Kasumi-1 (cell line): Measurements from ENCODE around the gene C10orf88.

Source experiments
- DNase-seq, 2 experiments: peaks; one replicate each; lab custom pipeline; 2025; lab: John Stamatoyannopoulos, UW

The C10orf88 gene, protein sequence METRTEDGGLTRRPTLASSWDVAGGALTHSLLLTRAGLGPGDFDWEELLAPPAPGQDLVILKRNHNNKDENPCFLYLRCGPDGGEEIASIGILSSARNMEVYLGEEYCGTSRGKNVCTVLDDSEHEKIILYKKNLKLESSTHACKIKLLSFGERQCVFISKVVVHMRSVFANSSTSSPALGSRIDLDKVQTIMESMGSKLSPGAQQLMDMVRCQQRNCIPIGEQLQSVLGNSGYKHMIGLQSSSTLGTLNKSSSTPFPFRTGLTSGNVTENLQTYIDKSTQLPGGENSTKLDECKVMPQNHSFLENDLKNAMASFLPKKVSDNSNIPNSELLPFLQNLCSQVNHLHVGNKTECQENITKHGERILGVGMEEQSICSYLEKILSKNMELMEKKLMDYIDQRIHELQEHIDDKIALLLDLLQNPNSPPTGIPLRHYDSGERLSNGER

DNA sequence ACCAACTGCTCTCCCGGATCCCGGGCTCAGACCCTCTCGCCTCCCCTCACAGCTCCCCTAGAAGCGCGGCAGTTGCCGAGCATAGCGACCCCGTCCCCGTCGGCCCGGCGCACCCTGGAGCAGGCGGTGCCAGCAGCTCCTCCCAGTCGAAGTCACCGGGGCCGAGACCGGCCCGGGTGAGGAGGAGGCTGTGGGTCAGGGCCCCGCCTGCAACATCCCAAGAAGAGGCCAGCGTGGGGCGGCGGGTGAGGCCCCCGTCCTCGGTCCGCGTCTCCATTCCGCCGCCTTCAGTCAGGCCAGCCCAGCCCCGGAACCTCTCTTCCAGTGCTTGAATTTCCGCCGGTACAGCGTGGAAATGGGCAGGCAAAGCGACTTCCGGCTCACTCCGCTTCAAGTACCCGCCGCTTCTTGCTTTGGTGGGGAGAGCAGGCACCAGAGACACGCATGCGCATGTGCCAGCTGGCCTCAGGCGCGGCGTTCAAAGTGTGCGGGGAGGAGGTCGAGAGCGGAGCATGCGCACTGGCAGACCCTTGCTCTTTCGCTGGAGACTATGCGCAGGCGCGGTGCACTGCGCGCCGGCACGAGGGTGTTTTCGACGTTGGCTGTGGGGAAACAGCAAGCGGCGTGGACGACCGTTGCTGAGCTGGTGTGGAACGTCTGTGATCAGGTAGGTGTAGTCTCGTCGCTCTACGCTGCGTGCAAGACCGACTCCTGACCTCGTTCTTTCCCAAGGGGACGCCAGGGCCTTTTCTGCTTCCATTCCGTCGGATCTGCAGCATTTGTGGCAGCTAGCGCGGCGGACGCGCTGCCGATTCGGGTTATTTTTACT, at the start of gene C10orf88:
Gene C10orf88 (minus strand): TSS at position 326 of the 829 bp plus-strand sequence. CDS start 49 bp downstream, at position 277.
- DNase-seq: peak; percentile 99 to 100

DNA sequence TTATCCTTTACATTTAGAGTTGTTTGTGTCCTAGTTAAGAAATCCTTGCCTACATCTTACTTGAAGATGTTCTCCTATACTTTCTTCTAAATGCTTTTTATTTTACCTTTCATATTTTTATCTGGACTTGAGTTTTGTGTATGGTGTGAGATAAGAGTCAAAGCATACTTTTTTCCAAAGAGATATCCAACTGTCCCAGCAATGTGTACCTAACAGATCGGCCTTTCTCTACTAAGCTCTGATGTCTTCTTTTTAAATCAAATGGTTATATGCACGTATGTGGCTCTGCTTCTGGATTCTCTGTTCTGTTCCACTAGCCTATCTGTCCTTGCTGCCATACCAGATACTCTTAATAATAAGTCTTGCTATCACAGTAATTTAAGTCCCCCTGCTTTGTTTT, 47.3 kb upstream of the C10orf88 start:
- no peak for DNase-seq

DNA sequence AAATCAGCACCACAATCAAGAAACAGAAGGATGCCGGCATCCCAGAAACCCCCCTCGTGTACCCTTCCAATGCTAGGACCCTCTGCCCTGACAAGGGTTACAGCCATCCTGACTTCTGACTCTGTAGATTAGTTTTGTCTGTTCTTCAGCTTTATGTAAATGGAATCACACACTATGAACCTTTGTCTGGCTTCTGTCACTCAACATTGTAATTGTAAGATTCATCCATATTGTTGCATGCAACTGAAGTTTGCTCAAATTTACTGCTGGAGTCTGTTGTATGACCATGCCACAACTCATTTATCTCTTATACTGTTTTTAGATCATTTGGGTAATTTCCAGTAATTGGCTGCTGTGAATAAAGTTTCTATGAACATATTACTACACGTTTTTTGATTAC, 46.1 kb upstream of the C10orf88 start:
- no peak for DNase-seq

DNA sequence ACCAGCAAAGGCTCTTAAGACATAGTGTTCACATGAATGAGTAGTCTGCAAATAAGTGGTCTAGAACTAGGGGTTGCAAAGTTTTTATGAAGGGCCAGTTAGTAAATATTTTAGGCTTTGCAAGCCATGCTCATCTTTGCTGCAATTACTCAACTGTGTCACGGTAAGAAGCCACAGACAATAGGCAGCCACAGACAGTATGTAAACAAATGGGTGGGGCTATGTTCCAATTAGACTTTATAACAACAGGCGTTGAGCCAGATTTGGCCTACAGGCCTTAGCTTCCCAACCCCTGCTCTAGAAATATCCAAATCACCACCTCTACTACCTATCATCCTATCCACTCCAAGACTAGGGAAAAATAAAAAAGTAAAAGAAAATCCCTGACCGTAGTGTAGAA, 45.3 kb upstream of the C10orf88 start:
- DNase-seq: no peak

DNA sequence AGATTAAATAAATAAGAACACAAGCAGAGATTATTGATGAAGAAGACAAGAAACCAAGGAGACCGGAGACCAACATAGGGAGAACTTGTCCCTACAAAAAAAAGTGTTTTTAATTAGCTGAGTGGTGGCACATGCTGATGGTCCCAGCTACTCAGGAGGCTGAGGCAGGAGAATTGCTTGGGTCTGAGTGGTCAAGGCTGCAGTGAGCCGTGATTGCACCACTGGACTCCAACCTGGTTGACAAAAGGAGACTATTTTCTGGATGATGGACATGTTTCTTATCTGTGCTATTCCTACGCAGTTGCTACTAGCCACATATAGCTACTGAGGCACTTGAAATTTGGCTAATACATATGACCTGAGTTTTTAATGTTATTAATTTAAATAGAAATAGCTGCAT, 44.9 kb upstream of the C10orf88 start:
- no peak for DNase-seq

DNA sequence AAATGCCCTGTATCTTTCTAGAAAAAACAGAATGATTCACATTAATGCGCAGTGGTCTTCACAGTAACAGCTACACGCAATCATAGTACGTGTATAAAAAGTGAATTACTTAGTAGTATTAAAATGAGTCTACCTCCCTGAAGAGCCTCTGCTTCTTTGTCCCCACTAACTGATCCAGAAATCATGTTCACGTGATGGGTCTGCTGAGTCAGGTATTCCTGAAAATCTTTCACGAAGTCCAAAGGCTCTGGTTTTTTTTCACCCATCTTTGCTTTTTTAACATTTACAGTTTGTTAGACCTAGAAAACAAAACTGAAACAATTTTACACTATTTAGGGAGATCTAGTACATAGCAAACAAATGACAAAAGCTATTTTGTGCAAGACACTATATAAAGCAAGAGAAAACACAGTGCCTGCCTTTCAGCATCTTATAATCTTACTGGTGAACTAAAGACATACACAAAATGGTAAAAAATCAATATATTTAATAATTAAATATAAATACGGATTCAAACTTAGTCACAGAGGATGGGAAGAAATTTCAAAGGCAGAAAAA, 44.4 kb upstream of the C10orf88 start:
- no peak for DNase-seq

DNA sequence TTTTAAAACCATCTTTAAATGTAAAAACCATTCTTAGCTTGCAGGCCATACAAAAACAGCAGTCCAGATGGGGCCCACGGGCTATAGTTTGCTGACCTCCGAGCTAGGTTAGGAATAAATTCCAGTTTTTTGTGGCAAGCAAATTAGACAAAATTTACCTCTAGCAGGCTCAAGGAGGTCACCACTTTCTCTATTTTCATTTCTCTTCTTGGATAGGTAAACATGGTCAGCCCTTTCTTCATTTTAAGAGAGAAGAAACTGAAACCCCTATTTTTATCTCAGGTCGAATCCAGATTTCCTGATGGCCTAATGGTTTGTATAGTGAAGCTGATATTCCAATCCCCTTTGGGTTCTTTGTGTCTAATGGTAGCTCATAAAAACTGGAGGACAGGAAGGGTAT, 43.8 kb upstream of the C10orf88 start:
- DNase-seq: no peak

DNA sequence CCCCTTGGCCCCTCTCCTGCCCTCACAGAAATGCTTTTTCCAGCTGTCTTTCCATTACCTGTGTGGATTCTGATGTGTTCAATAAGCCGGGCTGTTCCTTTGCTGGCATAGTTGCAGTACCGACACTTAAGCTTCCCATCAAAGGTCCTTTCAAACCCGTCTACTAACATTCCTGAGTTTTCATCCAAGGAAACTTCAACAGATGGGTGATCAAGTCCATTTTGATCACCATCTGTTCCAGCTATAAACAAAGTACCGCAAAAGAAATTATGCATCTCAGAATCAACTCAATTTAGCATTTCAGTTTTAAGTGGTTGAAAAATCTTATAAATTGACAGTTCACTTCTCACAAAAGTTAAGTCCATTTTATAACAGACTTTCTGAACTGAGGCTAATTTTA, 41.9 kb upstream of the C10orf88 start:
- no peak for DNase-seq

DNA sequence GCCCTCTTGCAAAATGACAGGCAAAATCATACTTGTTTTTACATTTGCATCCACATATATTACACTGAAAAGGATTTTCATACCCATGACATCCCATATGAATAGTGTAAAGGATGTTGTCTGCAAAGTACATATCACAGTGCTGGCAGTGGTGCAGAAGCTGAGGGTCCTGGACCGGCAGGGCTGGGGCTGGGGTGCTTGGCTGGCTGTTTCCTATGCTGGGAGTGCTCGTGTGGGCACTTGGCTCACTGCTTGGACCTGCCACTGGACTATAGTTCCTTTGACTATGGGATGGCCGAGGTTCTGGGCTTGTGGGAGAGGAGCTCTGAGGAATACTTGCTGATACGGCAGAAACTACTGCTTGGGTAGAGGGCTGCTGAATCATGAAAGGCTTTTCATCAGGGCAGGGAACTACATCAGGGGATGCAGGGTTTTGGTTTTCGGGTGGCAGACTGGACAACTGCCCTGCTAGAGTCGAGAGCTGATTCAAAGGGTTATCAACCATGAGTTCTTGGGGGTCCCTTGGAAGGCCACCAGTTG, 39.8 kb upstream of the C10orf88 start:
- no peak for DNase-seq

DNA sequence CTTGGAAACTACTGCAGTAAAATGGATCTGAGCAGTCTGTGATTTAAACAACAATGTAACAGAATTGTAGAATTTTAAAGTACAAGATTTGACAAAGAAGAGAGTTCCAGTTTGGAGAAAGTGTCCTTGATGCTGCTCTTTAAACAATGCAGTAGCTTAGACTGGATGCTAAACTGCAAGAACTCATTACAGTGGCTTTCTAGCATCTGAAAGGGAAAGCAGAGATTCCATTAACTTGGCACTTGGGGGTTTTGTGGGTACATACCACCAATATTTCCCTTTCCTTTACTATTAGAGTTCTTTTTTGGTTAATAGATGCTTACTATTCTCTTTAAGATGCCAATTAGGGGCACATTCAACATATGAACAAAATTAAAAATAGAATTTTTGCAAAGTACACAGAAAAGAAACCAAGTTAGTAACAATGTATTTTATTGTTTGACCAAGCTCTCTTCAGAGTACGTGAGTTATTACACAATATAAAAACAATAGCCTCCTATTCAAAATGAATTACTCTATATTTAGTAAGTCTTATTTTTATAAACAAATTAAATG, 38.1 kb upstream of the C10orf88 start:
- no peak for DNase-seq

DNA sequence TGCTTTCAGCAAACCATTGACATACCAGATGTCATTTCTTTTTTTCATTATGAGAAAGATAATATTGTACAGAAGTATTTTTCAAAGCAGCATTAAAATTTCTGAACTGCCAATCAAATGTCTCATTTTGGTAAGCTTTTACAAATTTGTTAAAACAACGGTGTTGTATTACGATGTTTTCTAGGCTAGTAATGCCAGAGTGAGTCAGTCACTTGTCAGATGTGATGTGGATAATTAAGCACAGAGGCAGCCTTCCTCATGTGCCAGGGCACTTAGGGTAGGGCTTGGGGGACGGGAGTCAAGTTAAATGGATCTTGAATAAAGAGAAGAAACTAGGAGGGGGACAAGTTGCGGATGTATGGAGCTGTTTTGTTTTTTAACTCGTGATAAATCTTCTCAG, 36.3 kb upstream of the C10orf88 start:
- no peak for DNase-seq

DNA sequence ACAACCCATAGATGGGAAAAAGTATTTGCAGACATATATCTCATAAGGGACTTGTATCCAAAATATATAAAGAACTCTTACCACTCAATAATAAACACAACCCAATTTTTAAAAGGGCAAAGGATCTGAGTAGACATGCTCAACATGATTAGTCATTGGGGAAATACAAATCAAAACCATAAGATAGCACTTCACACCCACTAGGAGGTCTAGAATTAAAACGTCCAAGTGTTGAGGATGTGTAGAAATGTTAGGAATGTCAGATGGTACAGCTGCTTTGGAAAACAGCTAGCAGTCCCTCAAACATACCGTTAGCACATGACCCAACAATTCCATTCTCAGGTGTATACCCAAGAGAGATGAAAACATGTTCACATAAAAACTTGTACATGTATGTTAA, 34.5 kb upstream of the C10orf88 start:
- DNase-seq: no peak

DNA sequence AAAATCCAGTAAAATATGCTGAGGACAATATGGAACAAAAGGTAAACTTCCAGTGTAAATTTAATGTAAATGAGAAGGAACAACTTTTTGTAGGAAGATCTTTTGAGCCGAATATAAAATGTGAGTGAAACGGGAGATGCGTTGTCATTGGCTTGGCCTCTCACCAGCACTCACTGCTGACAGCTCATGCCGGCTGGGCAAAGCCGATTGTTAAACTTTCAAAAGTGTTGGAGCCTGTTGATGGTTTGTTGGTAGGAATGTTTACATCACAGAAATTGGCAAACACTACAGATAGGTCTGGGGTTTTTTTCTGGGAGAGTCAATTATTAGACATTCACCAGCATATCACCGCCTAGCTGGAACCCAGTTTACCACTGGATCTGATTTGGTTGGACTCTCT, 32.3 kb upstream of the C10orf88 start:
- no peak for DNase-seq

DNA sequence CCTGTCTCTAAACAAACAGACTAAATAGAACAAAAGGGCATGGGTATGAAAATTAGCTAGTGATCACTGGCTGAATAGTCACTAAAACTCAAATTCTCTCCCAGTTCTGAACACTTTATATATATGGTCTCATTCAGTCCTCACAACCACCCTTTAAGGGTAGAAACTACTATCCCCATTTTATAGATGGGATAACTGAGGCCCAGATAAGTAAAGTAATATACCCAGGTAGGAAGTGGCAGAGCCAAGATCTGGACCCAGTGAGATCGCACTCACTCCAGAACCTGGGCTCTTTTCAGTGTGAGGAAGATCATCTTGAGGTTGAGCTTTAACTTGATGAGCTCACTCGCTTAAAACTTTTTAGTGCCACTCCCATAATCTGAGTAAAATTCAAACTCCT, 30.7 kb upstream of the C10orf88 start:
- no peak for DNase-seq

DNA sequence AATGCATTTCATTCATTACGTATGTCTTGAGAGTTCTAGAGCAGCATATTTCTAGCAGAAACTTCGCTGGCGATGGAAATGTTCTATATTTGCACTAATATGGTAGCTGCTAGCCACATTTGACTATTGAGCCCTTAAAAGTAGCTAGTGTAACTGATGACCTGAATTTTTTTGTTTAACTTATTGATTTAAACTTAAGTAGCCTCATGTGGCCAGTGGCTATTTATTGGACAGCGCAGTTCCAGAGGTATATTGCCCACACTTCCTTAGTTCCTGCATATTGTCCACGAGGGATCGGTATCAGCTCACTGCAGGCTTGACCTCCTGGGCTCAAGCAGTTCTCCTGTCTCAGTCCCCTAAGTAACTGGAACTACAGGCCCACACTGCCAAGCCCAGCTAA, 29.9 kb upstream of the C10orf88 start:
- DNase-seq: no peak

DNA sequence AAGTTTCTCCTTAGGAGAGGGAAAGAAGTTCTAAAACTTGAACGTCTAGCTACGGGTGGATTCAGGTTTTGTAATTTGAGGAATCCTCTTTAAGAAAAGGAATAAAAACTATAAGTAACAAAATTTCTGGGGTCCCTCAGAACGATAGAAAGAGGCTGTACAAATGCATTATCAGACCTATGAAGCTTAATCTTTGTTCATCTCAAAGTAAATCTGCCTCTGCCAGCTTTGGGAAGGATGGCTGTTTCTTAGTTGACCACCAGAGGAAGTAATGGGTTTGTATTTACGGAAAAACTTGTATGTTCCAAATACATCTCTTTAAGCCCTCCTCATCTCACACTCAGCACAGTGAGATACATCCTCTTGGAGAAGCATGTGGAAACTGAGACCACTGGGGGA, 27.0 kb upstream of the C10orf88 start:
- peak; percentile 84 to 90 for DNase-seq

DNA sequence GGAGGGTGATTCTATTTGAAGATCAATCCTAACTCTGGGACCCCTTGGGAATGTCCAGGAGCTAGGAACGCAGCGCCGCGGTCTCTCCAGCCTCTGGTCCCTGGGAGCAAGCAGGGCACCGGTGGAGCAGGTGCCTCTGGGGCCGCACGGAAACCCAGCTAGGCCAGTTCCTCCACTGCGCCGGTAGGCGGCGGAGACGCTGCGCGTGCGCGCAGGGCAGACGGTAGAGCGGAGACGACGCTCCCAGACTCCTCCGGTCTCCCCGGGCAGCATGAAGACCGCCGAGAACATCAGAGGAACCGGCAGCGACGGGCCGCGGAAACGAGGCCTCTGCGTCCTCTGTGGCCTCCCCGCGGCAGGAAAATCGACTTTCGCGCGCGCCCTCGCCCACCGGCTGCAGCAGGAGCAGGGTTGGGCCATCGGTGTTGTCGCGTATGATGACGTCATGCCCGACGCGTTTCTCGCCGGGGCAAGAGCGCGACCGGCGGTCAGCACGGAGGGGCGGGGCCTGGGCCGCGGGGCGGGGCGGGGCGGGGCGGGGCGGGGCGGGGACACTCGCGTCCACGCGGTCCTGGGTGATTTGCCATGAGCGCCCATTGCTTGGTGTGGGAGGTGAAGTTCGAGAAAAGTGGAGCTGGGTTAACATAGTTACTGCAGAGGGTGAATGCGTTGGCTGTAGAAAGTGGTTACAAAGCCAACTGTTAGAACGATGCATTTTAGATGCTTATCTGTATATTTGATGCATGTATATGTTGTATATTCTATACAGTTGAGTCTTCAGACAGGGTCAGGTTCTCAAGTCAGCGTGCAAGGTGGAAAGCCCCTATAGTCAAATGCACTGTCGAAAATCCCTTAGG, 26.4 kb upstream of the C10orf88 start, which contains the start of gene PSTK:
Gene PSTK (plus strand): TSS at position 193 of the 857 bp plus-strand sequence. CDS start 79 bp downstream, at position 272.
- DNase-seq: peak; percentile 91 to 92

DNA sequence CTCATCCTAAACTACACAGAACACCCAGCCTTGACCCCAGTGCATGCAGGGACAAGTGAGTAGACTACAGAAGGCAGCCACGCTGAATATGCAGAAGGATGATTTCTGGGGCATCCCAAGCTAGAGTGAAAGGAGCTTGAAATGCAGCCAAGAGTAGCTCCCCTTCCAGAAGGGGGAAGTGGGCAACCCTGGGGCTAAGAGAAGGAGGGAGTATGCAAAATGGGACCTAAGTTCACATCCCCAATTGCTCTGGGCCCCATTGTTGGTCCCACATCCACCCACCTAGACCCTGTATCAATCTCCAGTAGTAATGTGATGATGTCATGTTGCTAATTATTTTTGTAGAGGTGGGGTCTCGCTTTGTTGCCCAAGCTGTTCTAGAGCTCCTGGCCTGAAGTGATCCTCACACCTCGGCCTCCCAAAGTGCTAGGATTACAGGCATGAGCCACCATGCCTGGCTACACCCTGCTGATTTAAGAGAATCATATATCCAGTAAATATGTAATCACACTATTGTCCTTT, 20.6 kb upstream of the C10orf88 start:
- DNase-seq: peak; percentile 11 to 17

DNA sequence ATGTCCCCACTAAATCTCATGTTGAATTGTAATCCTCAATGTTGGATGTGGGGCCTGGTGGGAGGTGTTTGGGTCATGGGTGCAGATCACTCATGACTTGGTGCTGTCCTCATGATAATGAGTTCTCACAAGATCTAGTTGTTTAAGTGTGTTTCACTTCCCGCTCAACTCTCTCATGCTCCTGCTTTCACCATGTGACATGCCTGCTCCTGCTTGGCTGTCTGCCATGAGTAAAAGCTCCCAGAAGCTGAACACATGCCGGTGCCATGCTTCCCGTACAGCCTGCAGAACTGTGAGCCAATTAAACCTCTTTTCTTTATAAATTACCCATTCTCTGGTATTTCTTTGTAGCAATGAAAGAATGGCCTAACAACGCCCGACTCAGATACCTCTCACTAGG, 20.0 kb upstream of the C10orf88 start:
- no peak for DNase-seq

DNA sequence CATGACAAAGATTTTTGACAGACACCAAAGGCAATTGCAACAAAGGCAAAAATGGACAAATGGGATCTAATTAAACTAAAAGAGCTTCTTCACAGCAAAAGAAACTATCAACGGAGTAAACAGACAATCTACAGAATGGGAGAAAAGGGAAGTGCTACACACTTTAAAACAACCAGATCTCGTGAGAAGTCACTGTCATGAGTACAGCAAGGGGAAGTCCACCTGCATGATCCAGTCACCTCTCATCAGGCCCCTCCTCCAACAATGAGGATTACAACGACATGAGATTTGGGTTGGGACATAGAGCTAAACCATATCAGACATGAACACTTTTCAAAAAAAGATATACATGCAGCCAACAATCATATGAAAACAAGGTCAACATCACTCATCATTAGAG, 14.7 kb upstream of the C10orf88 start:
- DNase-seq: no peak

DNA sequence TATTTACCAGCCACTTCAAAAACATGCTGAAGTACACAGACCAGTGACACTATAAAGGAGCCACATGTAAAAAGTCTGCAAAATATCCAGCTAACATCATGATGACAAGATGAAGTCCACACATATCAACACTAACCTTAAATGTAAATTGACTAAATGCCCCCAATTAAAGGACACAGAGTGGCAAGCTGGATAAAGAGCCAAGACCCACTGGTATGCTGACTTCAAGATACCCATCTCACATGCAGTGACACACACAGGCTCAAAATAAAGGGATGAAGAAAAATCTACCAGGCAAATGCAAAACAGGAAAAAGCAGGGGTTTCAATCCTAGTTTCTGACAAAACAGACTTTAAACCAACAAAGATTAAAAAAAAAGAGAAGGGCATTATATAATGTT, 12.9 kb upstream of the C10orf88 start:
- DNase-seq: no peak
